Keratinocyte (primary cell): ENCODE measurements around the gene TMEM187. TPM values are rescaled to one million over a fixed set of nuclear protein-coding genes. Genes with fewer than 3 reads are reported as not detected.

Source experiments
- DNase-seq: peaks from one replicate; pipeline ENCODE4 v3.0.0-alpha.2; 2011; ENCODE audit warnings: low read depth, missing footprints, low spot score
- FAIRE-seq: peaks from 2 replicates; lab custom pipeline; 2011; peaks lifted over from hg19 to GRCh38; lab: Jason Lieb, UNC
- H2AFZ ChIP-seq: 2 replicates; pipeline ENCODE4 v1.6.0; 2012; ENCODE audit warnings: low read length, control low read depth, inconsistent platforms; ENCODE audit not compliant: control insufficient read depth
- H3K27ac ChIP-seq: 2 replicates; pipeline ENCODE4 v1.5.1; 2011; ENCODE audit warnings: low read length; ENCODE audit not compliant: control insufficient read depth, insufficient read depth
- H3K27me3 ChIP-seq: 3 replicates; pipeline ENCODE4 v1.6.0; 2011; ENCODE audit warnings: low read length; ENCODE audit not compliant: control insufficient read depth, insufficient read depth; ENCODE audit errors: extremely low read depth
- H3K36me3 ChIP-seq, 2 experiments: 2 replicates in 1 of 2; 3 replicates in 1 of 2; pipeline ENCODE4 v1.5.1; 2011; ENCODE audit warnings: low read length in 2 of 2, mild to moderate bottlenecking in 1 of 2; ENCODE audit not compliant: control insufficient read depth in 2 of 2, insufficient read depth in 2 of 2; ENCODE audit errors: extremely low read depth in 1 of 2
- H3K4me1 ChIP-seq: 3 replicates; pipeline ENCODE4 v1.5.1; 2011; ENCODE audit warnings: low read length; ENCODE audit not compliant: control insufficient read depth, insufficient read depth; ENCODE audit errors: extremely low read depth
- H3K4me2 ChIP-seq: 3 replicates; pipeline ENCODE4 v1.6.0; 2011; ENCODE audit warnings: low read depth, low read length; ENCODE audit not compliant: control insufficient read depth, insufficient read depth; ENCODE audit errors: extremely low read depth
- H3K4me3 ChIP-seq, 3 experiments: fragments of 200-600 bp in 1 of 3; sonication (generic) in 1 of 3; 2 replicates in 2 of 3; 3 replicates in 1 of 3; pipeline ENCODE4 v1.5.1; 2011 to 2016; ENCODE audit warnings: low read length in 3 of 3, mild to moderate bottlenecking in 3 of 3, control low read depth in 2 of 3, inconsistent platforms in 1 of 3, low read depth in 1 of 3, mixed read lengths in 1 of 3, mixed run types in 1 of 3, moderate library complexity in 1 of 3; ENCODE audit not compliant: control insufficient read depth in 2 of 3, insufficient read depth in 2 of 3; ENCODE audit errors: extremely low read depth in 1 of 3
- H3K79me2 ChIP-seq: 2 replicates; pipeline ENCODE4 v1.6.0; 2012; ENCODE audit warnings: low read length; ENCODE audit not compliant: control insufficient read depth, insufficient read depth
- H3K9ac ChIP-seq: 3 replicates; pipeline ENCODE4 v1.6.0; 2011; ENCODE audit warnings: low read length; ENCODE audit not compliant: control insufficient read depth, insufficient read depth; ENCODE audit errors: extremely low read depth
- H3K9me1 ChIP-seq: 3 replicates; pipeline ENCODE4 v1.6.0; 2011; ENCODE audit warnings: low read length; ENCODE audit not compliant: control insufficient read depth, insufficient read depth; ENCODE audit errors: extremely low read depth
- H3K9me3 ChIP-seq: 2 replicates; pipeline ENCODE4 v1.5.1; 2012; ENCODE audit warnings: low read depth, low read length; ENCODE audit not compliant: control insufficient read depth
- H4K20me1 ChIP-seq: 3 replicates; pipeline ENCODE4 v1.6.0; 2011; ENCODE audit warnings: low read length; ENCODE audit not compliant: control insufficient read depth, insufficient read depth; ENCODE audit errors: extremely low read depth
- EZH2 ChIP-seq: IDR thresholded peaks from one replicate; pipeline ENCODE4 v1.6.1; 2012; ENCODE audit warnings: inconsistent platforms, mild to moderate bottlenecking, low read length, moderate library complexity
- dilution Hi-C: fragments of 300-500 bp; cut with MboI; formaldehyde crosslinking; loops from one replicate; pipeline ENCODE4 v1.7.0; 2020; ENCODE audit warnings: low sequenced_read_pairs; ENCODE audit not compliant: extremely low pct_ligation_motif_present
- polyA plus RNA-seq, 5 experiments: library from polyadenylated mRNA; depleted of rRNA in 3 of 5; stranded (reverse) in 3 of 5; stranded (forward) in 1 of 5; unstranded in 1 of 5; fragments of >200 nt; gene quantifications; 1 replicate in 1 of 5; 2 replicates in 3 of 5; 3 replicates in 1 of 5; pipeline versions ENCODE4 v1.2.1 to v1.2.3, GENCODE V29; 2011 to 2012; ENCODE audit warnings: missing spikeins in 2 of 5, low read depth in 1 of 5, low replicate concordance in 1 of 5
- TF ChIP-seq, protein P1 (sequence below), 3 experiments: IDR thresholded peaks in 1 of 3; conservative IDR thresholded peaks in 1 of 3; optimal IDR thresholded peaks in 1 of 3; 2 replicates in 2 of 3; 3 replicates in 1 of 3; pipeline versions ENCODE3 to v1.5.1; 2011; ENCODE audit warnings: low read length in 3 of 3, mild to moderate bottlenecking in 3 of 3, moderate library complexity in 2 of 3, control low read depth in 1 of 3, inconsistent platforms in 1 of 3; ENCODE audit not compliant: insufficient read depth in 2 of 3; ENCODE audit errors: extremely low read depth in 1 of 3

The TMEM187 gene
- polyA plus RNA-seq, 1 donor (not counting 4 experiments of a cell fraction or from before 2014, with no cell fraction given): 6.6 TPM

DNA sequence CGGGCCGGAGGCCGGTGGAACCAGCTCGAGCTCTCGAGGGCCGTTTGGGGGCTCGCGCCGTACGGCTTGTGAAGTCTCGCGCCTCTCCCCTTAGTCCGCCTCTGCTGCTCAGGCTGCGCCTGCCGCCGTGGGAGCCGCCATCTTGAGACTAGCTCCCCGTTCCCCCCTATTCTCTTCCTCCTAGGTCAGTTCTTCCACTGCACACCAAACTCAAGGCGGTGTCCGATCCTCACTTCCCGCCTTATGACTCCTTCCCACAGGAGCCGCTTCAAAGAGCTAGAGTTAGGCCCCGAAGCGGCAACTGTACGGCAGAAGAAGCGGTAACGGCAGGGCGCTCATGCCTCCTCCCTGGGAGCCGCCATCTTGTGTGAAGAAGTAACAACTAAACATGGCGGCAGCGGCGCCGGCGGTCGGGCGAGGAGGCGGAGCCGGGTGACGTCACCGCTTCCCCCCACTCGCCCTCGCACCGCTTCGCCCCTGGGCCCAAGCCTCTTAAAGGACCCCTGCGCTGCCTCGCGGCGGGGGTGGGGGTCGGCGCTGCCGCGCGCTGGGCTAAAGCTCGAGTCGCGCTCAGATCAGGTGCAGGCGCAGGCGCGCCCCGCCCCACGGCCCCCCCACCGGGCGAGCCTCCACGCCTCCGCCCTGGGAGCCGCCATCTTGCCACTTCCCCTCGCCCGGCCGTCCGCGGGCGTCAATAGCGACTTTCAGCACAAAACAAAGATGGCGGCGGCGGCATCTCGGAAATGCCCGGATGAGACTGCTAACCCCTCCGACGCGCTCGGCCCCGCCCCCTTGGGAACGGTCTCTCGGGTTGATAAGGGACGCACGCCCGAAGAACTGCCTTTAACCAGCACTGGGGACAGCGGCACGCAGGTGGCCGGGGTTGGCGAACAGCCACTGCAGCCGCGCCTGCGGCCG is 845 bp upstream of the TMEM187 start, which contains the start of gene HCFC1:
Gene HCFC1 (minus strand): TSS at position 369 of the 918 bp plus-strand sequence. CDS start 978 bp downstream, outside the sequence.
- H3K79me2 ChIP-seq: peaks cover 52% of the 10 kb centered on the region
- peak within 1 kb of the TSS; percentile 88 for H2AFZ ChIP-seq

DNA sequence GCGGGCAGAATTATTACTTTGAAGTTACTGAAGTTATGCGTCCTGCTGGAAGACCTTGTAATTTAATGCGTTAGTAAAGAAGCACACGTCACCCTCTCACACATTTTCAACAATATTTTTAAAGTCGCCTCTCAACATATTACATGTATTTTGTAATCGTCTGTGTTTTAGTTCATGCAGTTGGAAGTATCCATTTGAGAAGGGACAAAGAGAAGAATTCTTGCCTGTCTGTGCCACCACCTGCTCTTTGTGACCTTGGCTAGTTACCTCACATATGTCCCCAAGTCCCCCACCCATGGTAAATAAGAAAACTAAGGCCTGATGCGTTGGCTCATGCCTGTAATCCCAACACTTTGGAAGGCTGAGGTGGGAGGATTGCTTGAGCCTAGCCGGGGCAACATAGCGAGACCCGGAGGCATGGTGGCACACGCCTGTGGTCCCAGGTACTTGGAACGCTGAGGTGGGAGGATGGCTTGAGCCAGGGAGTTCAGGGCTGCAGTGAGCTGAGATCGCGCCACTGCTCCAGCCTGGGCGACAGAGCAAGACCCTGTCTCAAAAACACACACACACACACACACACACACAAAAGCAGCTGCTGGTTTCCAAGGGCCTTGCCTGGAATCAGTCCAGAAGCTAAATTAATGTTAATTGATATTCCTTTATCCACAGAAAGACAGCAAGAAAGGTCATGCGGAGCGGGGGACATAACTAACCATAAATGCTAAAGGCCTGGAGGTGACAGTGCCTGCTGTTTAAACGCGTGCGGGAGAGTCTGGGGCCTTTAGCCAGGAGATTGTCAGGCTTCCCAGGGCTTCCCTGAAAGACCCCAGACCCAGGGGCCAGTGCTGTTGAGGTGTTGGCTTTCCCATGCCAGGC is 811 bp downstream of the TMEM187 start:
- dilution Hi-C loops: no loop called here
- no peak for DNase-seq
- H3K4me1 ChIP-seq: peaks cover 19% of the 10 kb centered on the region

More for the DNA sequence above, 845 bp upstream of the TMEM187 start, which contains the start of gene HCFC1:
- H3K9me1 ChIP-seq: no peaks in the 10 kb centered on the region
- DNase-seq: peak; percentile 41
- peak within 1 kb of the TSS; percentile 84 to 91 (median 86) for H3K4me3 ChIP-seq
- H4K20me1 ChIP-seq: peaks cover 15% of the 10 kb centered on the region
- H3K4me1 ChIP-seq: peaks cover 20% of the 10 kb centered on the region
- TF ChIP-seq, protein P1, sequence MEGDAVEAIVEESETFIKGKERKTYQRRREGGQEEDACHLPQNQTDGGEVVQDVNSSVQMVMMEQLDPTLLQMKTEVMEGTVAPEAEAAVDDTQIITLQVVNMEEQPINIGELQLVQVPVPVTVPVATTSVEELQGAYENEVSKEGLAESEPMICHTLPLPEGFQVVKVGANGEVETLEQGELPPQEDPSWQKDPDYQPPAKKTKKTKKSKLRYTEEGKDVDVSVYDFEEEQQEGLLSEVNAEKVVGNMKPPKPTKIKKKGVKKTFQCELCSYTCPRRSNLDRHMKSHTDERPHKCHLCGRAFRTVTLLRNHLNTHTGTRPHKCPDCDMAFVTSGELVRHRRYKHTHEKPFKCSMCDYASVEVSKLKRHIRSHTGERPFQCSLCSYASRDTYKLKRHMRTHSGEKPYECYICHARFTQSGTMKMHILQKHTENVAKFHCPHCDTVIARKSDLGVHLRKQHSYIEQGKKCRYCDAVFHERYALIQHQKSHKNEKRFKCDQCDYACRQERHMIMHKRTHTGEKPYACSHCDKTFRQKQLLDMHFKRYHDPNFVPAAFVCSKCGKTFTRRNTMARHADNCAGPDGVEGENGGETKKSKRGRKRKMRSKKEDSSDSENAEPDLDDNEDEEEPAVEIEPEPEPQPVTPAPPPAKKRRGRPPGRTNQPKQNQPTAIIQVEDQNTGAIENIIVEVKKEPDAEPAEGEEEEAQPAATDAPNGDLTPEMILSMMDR (optimal IDR thresholded peaks at IDR 0.05 in 1 of 3, IDR thresholded peaks at IDR 0.05 in 1 of 3, conservative IDR thresholded peaks at IDR 0.05 in 1 of 3; ENCODE audit: extremely low read depth in 1 of 3, insufficient read depth in 2 of 3, low read length in 3 of 3): no peak
- TF ChIP-seq EZH2: no peak
- peak within 1 kb of the TSS; percentile 85 for H3K4me2 ChIP-seq
- H3K9me3 ChIP-seq: no peaks in the 10 kb centered on the region
- dilution Hi-C loops: no loop called here
- peak within 1 kb of the TSS; percentile 99 for H3K27ac ChIP-seq
- peak; percentile 43 for FAIRE-seq
- peak within 1 kb of the TSS; percentile 99 for H3K9ac ChIP-seq
- H3K27me3 ChIP-seq: no peaks in the 10 kb centered on the region
- H3K36me3 ChIP-seq: peaks cover 0 to 12% of the 10 kb centered on the region in 2 experiments

More for the DNA sequence above, 811 bp downstream of the TMEM187 start:
- H3K27me3 ChIP-seq: no peaks in the 10 kb centered on the region
- no peaks in the 10 kb centered on the region for H3K9me3 ChIP-seq
- FAIRE-seq: no peak
- peak overlapping the region; percentile 49 for H2AFZ ChIP-seq
- H4K20me1 ChIP-seq: peaks cover 4% of the 10 kb centered on the region
- H3K9me1 ChIP-seq: no peaks in the 10 kb centered on the region
- H3K27ac ChIP-seq: peak overlapping the region; percentile 99
- TF ChIP-seq, protein P1 (optimal IDR thresholded peaks at IDR 0.05 in 1 of 3, IDR thresholded peaks at IDR 0.05 in 1 of 3, conservative IDR thresholded peaks at IDR 0.05 in 1 of 3; ENCODE audit: extremely low read depth in 1 of 3, insufficient read depth in 2 of 3, low read length in 3 of 3): no peak
- TF ChIP-seq EZH2: no peak
- peaks cover 0 to 6% of the 10 kb centered on the region in 2 experiments for H3K36me3 ChIP-seq
- H3K4me3 ChIP-seq: peak overlapping the region; percentile 49 to 77 (median 70)
- H3K79me2 ChIP-seq: peaks cover 36% of the 10 kb centered on the region
- H3K4me2 ChIP-seq: peak overlapping the region; percentile 85
- H3K9ac ChIP-seq: peak overlapping the region; percentile 99
